Fibroblast of lung (primary cell): ENCODE data around the gene ITGB4. TPM values are rescaled to one million over a fixed set of nuclear protein-coding genes. Genes with fewer than 3 reads are reported as not detected.

ENCODE experiments used
- DNase-seq, 2 donors: peaks; one replicate each; pipeline versions ENCODE4 v3.0.0 to v3.0.0-alpha.2; 2010; ENCODE audit warnings: low read depth in 2 of 2
- H2AFZ ChIP-seq: 2 replicates; pipeline ENCODE4 v1.5.1; 2012; ENCODE audit warnings: low read length, control low read depth, inconsistent platforms
- H3K27ac ChIP-seq: 2 replicates; pipeline ENCODE4 v1.5.1; 2011; ENCODE audit warnings: low read length, control low read depth; ENCODE audit not compliant: insufficient read depth
- H3K27me3 ChIP-seq: 2 replicates; pipeline ENCODE4 v1.5.1; 2011; ENCODE audit warnings: mild to moderate bottlenecking, low read length; ENCODE audit not compliant: control insufficient read depth, insufficient read depth
- H3K36me3 ChIP-seq: 2 replicates; pipeline ENCODE4 v1.5.1; 2011; ENCODE audit warnings: low read length; ENCODE audit not compliant: control insufficient read depth, insufficient read depth
- H3K4me1 ChIP-seq: 2 replicates; pipeline ENCODE4 v1.5.1; 2011; ENCODE audit warnings: low read length; ENCODE audit not compliant: control insufficient read depth, insufficient read depth; ENCODE audit errors: extremely low read depth
- H3K4me2 ChIP-seq: 2 replicates; pipeline ENCODE4 v1.5.1; 2011; ENCODE audit warnings: low read length, control low read depth; ENCODE audit not compliant: insufficient read depth; ENCODE audit errors: extremely low read depth
- H3K4me3 ChIP-seq, 4 experiments: fragments of 200-600 bp in 1 of 4; sonication (generic) in 1 of 4; replicated peaks in 1 of 4; 2 replicates each; pipeline ENCODE4 v1.5.1; 2011 to 2016; ENCODE audit warnings: low read length in 4 of 4, low read depth in 3 of 4, mild to moderate bottlenecking in 3 of 4, control low read depth in 2 of 4, inconsistent platforms in 1 of 4, mixed read lengths in 1 of 4; ENCODE audit not compliant: insufficient read depth in 1 of 4; ENCODE audit errors: control extremely low read depth in 1 of 4
- H3K79me2 ChIP-seq: 2 replicates; pipeline ENCODE4 v1.5.1; 2012; ENCODE audit warnings: mild to moderate bottlenecking, low read length, inconsistent platforms; ENCODE audit not compliant: control insufficient read depth, insufficient read depth
- H3K9ac ChIP-seq: 2 replicates; pipeline ENCODE4 v1.5.1; 2011; ENCODE audit warnings: mild to moderate bottlenecking, low read length, control low read depth; ENCODE audit not compliant: insufficient read depth
- H3K9me3 ChIP-seq: 2 replicates; pipeline ENCODE4 v1.5.1; 2012; ENCODE audit warnings: low read depth, low read length; ENCODE audit not compliant: control insufficient read depth, insufficient read depth
- H4K20me1 ChIP-seq: 2 replicates; pipeline ENCODE4 v1.5.1; 2011; ENCODE audit warnings: low read length; ENCODE audit not compliant: control insufficient read depth, insufficient read depth; ENCODE audit errors: extremely low read depth
- CTCF ChIP-seq, 2 donors: IDR thresholded peaks in 1 of 2; conservative IDR thresholded peaks in 1 of 2; 1 replicate in 1 of 2; 2 replicates in 1 of 2; pipeline ENCODE4 v1.5.1; 2011 to 2012; ENCODE audit warnings: low read length in 2 of 2, control low read depth in 1 of 2, inconsistent platforms in 1 of 2, low read depth in 1 of 2, mild to moderate bottlenecking in 1 of 2
- EZH2 ChIP-seq: IDR thresholded peaks from 2 replicates; pipeline ENCODE4 v1.5.1; 2012; ENCODE audit warnings: low read length, control low read depth, mild to moderate bottlenecking; ENCODE audit errors: missing control alignments
- polyA plus RNA-seq, 2 donors: library from polyadenylated mRNA; depleted of rRNA in 1 of 2; stranded (reverse) in 1 of 2; unstranded in 1 of 2; fragments of >200 nt; gene quantifications; 2 replicates each; pipeline ENCODE4 v1.2.1, GENCODE V29; 2011 to 2012; ENCODE audit warnings: missing spikeins in 1 of 2
- total RNA-seq: library from RNA; depleted of rRNA; stranded (reverse); fragments of >200 nt; gene quantifications from 2 replicates; pipeline ENCODE4 v1.2.1, GENCODE V29; 2014

Gene ITGB4
- total and polyA plus RNA-seq, 2 donors (not counting 1 experiment from before 2014, with no cell fraction given) = 0.17 TPM

GRCh38 chr17:75695141-75695829 is 26.0 kb upstream of the ITGB4 start:
- H3K27ac ChIP-seq = no peak overlapping the region
- no peak overlapping the region for H3K4me2 ChIP-seq
- no peak overlapping the region for H3K9ac ChIP-seq

GRCh38 chr17:75695830-75696271 is 25.4 kb upstream of the ITGB4 start:
- Histone ChIP-seq H2AFZ (no peak overlapping the region), H3K4me3 (no peak overlapping the region), H3K9ac (no peak overlapping the region), H3K27me3 (no peaks in the 10 kb centered on the region), H3K36me3 (peaks cover 22% of the 10 kb centered on the region), H4K20me1 (no peaks in the 10 kb centered on the region), H3K79me2 (peaks cover 13% of the 10 kb centered on the region), H3K4me2 (no peak overlapping the region), H3K27ac (no peak overlapping the region), H3K9me3 (no peaks in the 10 kb centered on the region), H3K4me1 (peaks cover 9% of the 10 kb centered on the region)
- TF ChIP-seq CTCF (conservative IDR thresholded peaks at IDR 0.05 in 1 of 2, IDR thresholded peaks at IDR 0.05 in 1 of 2; ENCODE audit: low read depth in 1 of 2, low read length in 2 of 2) = no peak
- no peak for TF ChIP-seq EZH2
- DNase-seq = no peak

More at GRCh38 chr17:75695141-75695829, 26.0 kb upstream of the ITGB4 start:
- Histone ChIP-seq H3K9me3 (no peaks in the 10 kb centered on the region), H3K27me3 (no peaks in the 10 kb centered on the region), H2AFZ (no peak overlapping the region), H3K4me1 (peaks cover 7% of the 10 kb centered on the region), H3K36me3 (peaks cover 20% of the 10 kb centered on the region), H3K79me2 (peaks cover 17% of the 10 kb centered on the region), H4K20me1 (no peaks in the 10 kb centered on the region), H3K4me3 (no peak overlapping the region)
- DNase-seq = peak; percentile 24 to 79
- no peak for TF ChIP-seq EZH2
- no peak for TF ChIP-seq CTCF (conservative IDR thresholded peaks at IDR 0.05 in 1 of 2, IDR thresholded peaks at IDR 0.05 in 1 of 2; ENCODE audit: low read depth in 1 of 2, low read length in 2 of 2)

- no peak for DNase-seq
- no peak for TF ChIP-seq EZH2
- no peak for TF ChIP-seq CTCF (conservative IDR thresholded peaks at IDR 0.05 in 1 of 2, IDR thresholded peaks at IDR 0.05 in 1 of 2; ENCODE audit: low read depth in 1 of 2, low read length in 2 of 2)
- no peak overlapping the region for H3K4me2 ChIP-seq
- H2AFZ ChIP-seq = no peak overlapping the region
- peaks cover 22% of the 10 kb centered on the region for H3K36me3 ChIP-seq
- no peak overlapping the region for H3K9ac ChIP-seq
- H3K79me2 ChIP-seq = peaks cover 3% of the 10 kb centered on the region
- H3K27me3 ChIP-seq = no peaks in the 10 kb centered on the region
- H3K9me3 ChIP-seq = no peaks in the 10 kb centered on the region
- no peak overlapping the region for H3K4me3 ChIP-seq
- H3K27ac ChIP-seq = no peak overlapping the region
- peaks cover 9% of the 10 kb centered on the region for H3K4me1 ChIP-seq
- H4K20me1 ChIP-seq = no peaks in the 10 kb centered on the region
Observed at GRCh38 chr17:75697651-75698291, 23.5 kb upstream of the ITGB4 start.
